IMR-90 (cell line): Measurements from ENCODE around the gene IQSEC1.

Experiments
- BHLHE40 ChIP-seq: fragments of 150-350 bp; IDR thresholded peaks from 2 replicates; pipeline ENCODE4 v1.6.1; 2016; ENCODE audit warnings: mild to moderate bottlenecking, low read depth, low read length
- CEBPB ChIP-seq: IDR thresholded peaks from 2 replicates; pipeline ENCODE4 v1.6.1; 2012; ENCODE audit warnings: low read depth, low read length, improper control_type of control experiment
- MAFK ChIP-seq: IDR thresholded peaks from 2 replicates; pipeline ENCODE4 v1.6.1; 2012; ENCODE audit warnings: low read depth, low read length, improper control_type of control experiment
- MAZ ChIP-seq: IDR thresholded peaks from 2 replicates; pipeline ENCODE4 v1.6.1; 2012; ENCODE audit warnings: low read depth, mild to moderate bottlenecking, low read length, improper control_type of control experiment, moderate library complexity, borderline replicate concordance
- MXI1 ChIP-seq: IDR thresholded peaks from 2 replicates; pipeline ENCODE4 v1.6.1; 2012; ENCODE audit warnings: low read depth, mild to moderate bottlenecking, low read length, moderate library complexity, borderline replicate concordance
- NFE2L2 ChIP-seq: fragments of 150-350 bp; IDR thresholded peaks from 2 replicates; pipeline ENCODE4 v1.6.1; 2016; ENCODE audit warnings: low read depth, mild to moderate bottlenecking, low read length
- POLR2A ChIP-seq: IDR thresholded peaks from 2 replicates; pipeline ENCODE4 v1.6.1; 2012; ENCODE audit warnings: mild to moderate bottlenecking, low read depth, low read length
- RAD21 ChIP-seq: IDR thresholded peaks from 2 replicates; pipeline ENCODE4 v1.6.1; 2012; ENCODE audit warnings: low read length, improper control_type of control experiment
- RFX5 ChIP-seq: IDR thresholded peaks from 2 replicates; pipeline ENCODE4 v1.8.0; 2012; ENCODE audit warnings: low read depth, mild to moderate bottlenecking, low read length, moderate library complexity
- TF ChIP-seq, protein P1 (sequence below): conservative IDR thresholded peaks from 2 replicates; pipeline ENCODE4 v1.5.1; 2012; ENCODE audit warnings: mild to moderate bottlenecking, low read depth, low read length, improper control_type of control experiment
- TF ChIP-seq, protein P2 (sequence below): fragments of 150-350 bp; IDR thresholded peaks from 2 replicates; pipeline ENCODE4 v1.6.1; 2016; ENCODE audit warnings: low read depth, mild to moderate bottlenecking, low read length, moderate library complexity, borderline replicate concordance

DNA sequence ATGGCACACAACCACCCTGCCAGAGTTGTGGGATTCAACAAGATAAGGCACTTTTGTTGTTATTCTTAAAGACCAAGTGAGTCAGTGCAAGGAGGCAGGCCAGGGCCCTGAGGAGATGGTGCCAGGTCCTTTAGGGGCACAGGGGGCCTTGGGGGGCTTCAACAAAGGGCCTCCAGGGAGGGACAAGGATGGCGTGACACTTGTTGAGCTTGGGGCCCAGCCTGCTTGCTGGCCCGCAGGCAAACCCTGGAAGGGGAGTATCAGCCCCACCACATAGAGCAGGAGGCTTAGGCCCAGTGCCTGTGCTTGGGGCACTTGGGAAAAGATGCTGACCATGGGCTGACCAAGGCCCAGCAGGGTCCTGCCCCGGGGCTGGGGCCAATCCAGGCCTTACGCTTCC lies 5.5 kb downstream of the IQSEC1 start:
- TF ChIP-seq, protein P1, sequence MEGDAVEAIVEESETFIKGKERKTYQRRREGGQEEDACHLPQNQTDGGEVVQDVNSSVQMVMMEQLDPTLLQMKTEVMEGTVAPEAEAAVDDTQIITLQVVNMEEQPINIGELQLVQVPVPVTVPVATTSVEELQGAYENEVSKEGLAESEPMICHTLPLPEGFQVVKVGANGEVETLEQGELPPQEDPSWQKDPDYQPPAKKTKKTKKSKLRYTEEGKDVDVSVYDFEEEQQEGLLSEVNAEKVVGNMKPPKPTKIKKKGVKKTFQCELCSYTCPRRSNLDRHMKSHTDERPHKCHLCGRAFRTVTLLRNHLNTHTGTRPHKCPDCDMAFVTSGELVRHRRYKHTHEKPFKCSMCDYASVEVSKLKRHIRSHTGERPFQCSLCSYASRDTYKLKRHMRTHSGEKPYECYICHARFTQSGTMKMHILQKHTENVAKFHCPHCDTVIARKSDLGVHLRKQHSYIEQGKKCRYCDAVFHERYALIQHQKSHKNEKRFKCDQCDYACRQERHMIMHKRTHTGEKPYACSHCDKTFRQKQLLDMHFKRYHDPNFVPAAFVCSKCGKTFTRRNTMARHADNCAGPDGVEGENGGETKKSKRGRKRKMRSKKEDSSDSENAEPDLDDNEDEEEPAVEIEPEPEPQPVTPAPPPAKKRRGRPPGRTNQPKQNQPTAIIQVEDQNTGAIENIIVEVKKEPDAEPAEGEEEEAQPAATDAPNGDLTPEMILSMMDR, result no peak
- TF ChIP-seq NFE2L2, result no peak
- TF ChIP-seq POLR2A, result no peak
- no peak for TF ChIP-seq CEBPB
- TF ChIP-seq RAD21, result no peak
- TF ChIP-seq RFX5, result no peak
- TF ChIP-seq, protein P2, sequence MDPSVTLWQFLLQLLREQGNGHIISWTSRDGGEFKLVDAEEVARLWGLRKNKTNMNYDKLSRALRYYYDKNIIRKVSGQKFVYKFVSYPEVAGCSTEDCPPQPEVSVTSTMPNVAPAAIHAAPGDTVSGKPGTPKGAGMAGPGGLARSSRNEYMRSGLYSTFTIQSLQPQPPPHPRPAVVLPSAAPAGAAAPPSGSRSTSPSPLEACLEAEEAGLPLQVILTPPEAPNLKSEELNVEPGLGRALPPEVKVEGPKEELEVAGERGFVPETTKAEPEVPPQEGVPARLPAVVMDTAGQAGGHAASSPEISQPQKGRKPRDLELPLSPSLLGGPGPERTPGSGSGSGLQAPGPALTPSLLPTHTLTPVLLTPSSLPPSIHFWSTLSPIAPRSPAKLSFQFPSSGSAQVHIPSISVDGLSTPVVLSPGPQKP, result no peak
- no peak for TF ChIP-seq BHLHE40
- no peak for TF ChIP-seq MAFK
- no peak for TF ChIP-seq MXI1
- TF ChIP-seq MAZ, result no peak
